Dedifferentiated amniotic fluid mesenchymal stem cell (primary cell): ENCODE data around the gene FRMD3.
A peak's percentile ranks its signal among the peaks of the same experiment; 100 is the strongest.
"Not testable (repeated sequence)": the region's sequence is repeated elsewhere in the genome, so short reads cannot be mapped to it uniquely, and the experiment has no call there.

ENCODE experiments used
- DNase-seq: peaks from one replicate; pipeline ENCODE4 v3.0.0-alpha.2; 2016; ENCODE audit errors: extremely low spot score

FRMD3 gene

DNA sequence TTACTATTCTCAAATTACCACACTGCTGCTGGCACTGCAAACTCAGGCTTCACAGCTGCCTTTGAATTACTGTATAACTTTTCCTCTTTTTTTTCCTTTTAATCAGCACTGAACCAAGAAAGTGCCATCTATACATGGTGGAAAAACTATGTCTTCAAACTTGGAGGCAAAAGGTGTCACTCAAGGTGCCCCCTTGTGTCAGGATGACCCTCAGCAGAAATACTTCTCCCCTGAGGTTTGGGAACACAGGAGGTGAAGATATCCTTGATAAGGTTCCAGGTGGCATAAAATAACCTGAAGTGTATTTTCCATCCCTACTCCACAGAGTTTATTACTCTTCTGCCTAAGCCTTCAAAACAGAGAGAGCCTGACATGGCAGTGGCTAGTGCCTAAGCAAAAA lies 14.5 kb downstream of the FRMD3 start:
- no peak for DNase-seq

DNA sequence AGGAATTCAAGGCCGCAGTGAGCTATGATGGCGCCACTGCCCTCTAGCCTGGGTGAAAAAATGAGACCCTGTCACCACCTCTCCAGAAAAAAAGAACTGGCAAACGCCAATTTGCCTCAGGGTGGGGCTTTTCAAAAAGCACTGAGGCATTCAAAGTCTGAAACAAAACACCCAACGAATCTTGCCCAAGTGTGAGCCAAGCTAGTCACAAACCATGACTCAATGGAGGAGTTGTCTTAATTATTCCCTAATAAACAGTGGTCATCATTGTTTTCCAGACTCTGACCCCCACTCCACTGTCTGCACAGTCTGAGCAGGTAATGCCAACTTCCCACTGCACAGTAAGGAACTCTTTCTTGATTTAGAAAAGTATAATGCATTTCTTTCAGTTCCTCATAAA lies 16.8 kb downstream of the FRMD3 start:
- no peak for DNase-seq

DNA sequence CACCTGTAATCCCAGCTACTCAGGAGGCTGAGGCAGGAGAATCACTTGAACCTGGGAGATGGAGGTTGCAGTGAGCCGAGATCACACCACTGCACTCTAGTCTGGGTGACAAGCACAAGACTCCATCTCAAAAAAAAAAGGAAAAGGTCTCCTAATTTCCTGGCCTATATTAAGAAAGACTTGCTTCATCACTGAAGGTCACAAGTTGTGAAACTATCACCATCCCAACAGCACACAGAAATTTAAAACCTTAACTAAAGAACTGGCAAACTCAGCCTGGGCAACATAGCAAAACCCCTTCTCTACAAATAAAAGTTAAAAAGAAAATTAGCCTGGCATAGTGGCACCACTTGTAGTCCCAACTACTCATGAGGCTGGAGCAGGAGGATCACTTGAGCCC lies 17.2 kb downstream of the FRMD3 start:
- DNase-seq: no peak

DNA sequence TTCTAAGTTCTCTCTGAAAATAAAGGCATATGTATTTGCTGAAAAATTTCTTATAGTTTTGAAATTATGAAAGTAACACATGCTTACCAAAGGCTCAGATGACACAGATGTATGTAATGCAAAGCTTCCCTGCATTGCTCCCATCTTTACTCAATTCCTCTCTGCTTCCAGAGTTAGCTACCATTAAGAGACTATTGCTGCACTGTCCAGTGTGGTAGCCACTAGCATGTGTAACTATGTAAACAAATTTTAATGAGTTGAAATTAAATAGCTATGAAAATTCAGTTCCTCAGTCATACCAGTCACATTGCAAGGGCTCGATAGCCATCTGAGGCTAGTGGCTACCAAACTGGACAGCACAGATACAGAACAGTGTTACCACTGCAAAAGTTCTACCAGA lies 17.9 kb downstream of the FRMD3 start:
- no peak for DNase-seq

DNA sequence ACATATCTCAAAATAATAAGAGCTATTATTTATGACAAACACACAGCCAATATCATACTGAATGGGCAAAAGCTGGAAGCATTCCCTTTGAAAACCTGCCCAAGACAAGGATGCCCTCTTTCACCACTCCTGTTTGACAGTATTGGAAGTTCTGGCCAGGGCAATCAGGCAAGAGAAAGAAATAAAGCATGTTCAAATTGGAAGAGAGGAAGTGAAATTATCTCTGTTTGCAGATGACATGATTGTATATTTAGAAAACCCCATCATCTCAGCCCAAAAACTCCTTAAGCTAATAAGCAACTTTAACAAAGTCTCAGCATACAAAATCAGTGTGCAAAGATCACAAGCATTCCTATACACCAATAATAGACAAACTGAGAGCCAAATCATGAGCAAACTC lies 20.2 kb downstream of the FRMD3 start:
- not testable (repeated sequence) for DNase-seq

DNA sequence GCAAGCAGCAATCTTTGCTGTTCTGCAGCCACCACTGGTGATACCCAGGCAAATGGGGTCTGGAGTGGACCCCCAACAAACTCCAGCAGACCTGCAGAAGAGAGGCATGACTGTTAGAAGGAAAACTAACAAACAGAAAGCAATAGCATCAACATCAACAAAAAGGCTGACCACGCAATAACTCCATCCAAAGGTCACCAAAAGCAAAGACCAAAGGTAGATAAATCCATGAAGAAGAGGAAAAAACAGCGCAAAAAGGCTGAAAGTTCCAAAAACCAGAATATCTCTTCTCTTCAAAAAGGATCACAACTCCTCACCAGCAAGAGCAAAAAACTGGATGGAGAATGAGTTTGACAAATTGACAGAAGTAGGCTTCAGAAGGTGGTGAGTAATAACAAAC lies 23.4 kb downstream of the FRMD3 start:
- no peak for DNase-seq

DNA sequence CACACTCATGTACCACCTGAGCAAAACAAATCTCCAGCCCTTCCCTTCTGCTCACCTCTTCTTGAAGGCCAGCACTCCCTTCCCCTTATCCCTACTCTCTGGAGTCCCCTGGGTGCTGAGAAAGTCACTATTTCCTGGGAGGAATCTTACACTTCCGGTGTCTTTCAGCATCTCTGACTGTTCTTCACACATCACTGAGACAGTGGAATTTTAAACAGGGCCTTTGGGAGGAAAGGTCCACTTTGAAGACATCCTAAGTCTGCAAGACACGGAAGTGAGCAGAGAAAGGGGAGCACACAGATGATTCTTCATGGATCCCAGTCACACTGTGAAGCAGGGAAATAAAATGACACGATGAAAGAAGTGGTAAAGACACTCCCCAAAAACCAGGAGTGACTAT lies 25.6 kb downstream of the FRMD3 start:
- DNase-seq: no peak

DNA sequence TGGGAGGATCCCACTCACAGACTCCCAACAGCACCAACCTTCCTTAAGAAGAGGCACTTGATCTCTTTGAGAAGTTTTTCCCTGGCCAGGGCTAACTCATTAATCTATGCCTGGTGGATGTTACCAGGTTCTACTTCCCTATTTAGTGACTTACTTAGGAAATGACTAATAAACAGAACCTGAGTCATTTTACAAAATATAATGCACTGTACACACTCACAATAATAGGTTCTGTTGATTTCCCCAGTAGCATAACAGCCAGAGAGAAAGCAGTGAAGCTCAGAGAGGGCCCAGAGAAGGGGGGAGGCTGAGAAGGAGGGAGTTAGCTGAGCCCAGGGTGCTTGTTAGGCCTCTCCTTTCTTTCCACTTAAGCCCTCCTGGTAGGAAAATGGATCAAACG lies 27.1 kb downstream of the FRMD3 start:
- no peak for DNase-seq

DNA sequence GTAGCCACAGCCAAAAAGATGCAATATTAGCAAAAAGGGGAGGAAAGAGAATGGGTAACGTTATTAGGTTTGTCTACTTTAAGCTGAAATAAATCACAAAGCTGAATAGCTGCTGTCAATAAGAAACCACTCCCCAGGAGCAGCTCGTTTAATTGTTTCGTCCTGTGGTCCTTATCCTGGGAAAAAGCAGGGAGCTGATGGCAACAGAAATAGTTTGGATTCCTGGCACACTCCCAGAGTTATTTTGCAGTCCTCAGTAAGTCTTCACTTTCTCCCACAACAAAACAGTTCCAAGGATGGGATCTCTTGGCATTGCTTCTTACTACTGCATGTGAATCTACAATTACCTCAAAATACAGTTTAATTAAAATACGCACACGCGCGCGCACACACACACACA lies 28.8 kb downstream of the FRMD3 start:
- peak; percentile 52 for DNase-seq

DNA sequence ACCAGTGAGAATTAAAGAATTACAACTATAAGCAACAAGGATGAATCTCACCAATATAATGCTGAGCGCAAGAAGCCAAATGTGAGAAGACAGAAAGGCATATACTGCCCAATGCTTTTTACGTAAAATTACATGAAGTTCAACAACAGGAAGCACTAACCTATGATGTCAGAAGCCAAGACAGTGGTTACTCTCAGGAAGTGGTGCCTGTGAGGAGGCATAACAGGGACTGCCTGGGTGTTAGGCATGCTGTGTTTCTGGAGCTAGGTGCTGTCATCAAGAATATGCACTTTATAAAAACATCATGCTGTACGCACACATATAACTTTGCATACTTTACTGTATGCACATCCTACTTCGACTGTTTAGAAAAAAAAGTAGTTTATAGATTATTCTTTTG lies 30.1 kb downstream of the FRMD3 start:
- DNase-seq: no peak

DNA sequence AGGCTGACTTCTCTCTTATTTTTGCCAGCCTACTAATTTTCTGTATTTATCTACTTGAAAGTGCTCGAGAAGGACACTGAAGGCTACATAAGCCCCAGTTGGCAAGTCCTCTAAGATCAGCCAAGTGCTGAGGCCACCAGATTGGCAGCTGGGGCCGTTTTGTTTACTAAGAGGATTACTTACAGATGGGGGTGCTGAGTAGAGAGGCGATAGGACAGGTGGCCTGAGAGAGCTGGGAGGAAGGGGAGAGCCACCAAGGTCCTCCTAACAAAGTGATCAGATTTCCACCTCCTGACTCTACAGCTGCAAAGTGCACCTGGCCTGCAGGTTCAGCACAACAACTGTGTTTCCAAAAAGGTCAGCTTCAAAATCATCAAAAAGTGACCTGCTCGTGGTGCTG lies 32.9 kb downstream of the FRMD3 start:
- no peak for DNase-seq

DNA sequence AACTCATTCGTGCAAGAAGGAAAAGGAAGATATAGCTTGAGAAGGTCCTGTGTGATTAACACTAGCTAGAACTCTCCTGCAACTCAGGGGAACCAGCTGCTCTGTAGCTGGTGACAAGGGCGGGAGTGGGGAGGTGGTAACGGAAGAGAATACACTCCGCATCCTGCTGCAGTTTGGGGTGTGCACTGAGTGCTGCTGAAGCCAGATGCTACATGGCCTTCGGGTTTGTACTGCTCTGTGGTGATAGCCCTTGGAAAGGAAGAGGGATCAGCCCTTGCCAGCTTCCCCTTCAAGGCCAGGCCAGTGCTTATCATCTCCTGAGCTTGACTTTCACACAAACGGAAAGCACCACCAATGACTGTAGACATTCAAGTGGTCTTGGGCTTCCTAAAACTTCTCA lies 34.3 kb downstream of the FRMD3 start:
- no peak for DNase-seq

DNA sequence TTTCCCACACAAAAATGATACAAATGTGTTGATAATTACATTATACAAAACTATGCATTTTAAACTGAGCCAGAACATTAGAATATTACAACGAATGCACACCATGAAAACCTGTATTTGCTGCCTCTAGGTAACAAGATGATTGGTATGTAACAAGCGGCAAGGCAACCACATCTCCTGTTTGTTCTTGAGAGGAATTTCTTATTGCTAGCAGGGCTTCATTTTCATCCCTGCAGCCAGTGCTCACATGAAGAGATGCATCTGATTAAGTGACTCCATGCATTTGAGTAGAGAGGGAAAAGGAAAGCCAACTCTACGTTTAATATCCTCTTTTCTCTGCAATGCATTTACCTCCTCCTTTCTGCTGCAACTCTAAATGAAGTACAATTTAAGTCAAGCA lies 36.6 kb downstream of the FRMD3 start:
- DNase-seq: no peak

DNA sequence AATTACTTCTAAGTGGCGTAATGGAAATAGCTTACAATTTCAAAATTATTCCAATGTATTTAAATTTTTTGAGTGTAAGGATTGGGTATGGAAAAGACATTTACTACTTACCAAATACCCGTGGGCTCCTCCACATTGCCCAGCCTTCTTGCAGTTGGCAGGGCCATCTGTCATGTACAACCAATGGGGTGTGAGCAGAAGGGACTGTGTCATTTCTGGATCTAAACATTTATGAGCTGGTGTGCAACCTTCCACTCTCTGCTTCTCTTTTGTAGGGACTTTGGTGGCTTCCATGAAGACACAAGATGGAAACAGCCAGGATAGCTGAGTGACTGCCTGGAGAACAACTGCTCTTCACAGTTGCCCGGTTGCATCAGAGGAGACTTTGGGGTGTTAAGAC lies 40.8 kb downstream of the FRMD3 start:
- no peak for DNase-seq

DNA sequence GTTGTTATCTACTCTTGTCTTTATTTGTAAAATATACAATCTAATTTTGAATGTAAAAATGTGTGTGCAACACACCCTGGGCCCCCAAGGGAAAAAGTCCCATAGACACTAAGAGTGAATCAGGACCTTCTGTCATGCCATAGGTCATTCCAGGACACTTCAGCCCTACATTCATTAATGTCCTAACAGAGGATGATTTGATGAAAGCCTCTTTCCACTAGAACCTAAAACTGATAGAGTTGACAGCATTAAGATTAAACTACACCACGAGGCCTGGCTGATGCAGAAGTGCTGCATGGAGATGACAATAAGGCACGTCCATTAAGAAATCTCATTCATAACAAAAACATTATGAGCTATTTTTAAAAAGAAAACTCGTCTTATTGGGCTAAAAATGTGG lies 46.2 kb downstream of the FRMD3 start:
- no peak for DNase-seq

DNA sequence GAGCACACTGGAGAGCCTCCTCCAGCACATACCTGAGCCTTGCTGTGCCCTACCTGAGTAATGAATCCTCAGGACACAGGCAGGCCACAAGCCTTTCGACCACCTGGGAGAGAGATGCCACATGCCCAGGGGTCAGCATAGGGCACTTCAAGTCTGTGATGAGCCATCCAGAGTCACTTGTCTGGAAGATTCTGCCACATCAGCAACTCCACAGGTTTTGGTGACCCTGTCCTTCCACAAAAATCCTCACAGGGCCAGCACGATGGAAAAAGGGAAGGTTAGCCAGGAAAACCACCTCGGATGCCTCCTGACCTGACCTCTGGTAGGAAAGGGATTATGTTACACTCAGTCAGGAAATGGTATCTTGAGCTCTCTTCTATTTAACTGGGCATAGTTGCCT lies 46.8 kb downstream of the FRMD3 start:
- DNase-seq: no peak

DNA sequence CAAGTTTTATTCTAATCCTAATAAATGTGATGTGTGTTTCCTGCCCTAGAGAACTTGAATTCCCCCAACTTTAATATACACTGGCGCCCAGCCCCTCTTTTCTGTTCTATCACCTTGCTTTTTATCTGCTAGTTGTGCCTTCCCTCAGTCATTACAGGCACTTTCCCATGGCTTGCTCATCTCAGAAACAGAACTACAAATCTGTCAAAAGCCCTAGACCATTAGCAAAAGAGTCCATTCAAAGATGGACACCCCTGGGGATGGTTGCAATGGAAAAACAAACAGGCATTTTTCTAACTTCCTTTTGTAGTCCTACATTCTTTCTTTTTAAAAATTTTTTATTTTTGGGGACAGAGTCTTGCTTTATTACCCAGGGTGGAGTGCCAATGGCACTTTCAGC lies 48.2 kb downstream of the FRMD3 start:
- DNase-seq: no peak

DNA sequence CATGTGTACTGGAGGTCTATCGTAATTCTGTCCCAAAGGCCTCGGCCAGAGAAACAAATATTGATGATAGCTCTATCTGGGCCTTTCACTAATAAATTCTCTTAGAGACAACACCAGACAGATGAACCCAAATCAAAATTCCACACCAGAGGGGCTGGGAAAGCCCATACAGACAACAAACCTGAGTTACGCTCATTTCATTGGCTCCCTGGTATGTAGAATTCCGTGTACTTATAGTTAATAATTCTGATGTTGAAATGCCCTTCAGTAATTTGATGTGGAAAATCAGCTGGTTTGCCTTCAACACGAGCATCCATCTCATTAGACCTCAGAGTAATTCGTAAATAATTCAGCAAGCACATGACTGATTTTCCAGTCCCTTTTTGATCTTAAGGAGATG lies 53.2 kb downstream of the FRMD3 start:
- no peak for DNase-seq

DNA sequence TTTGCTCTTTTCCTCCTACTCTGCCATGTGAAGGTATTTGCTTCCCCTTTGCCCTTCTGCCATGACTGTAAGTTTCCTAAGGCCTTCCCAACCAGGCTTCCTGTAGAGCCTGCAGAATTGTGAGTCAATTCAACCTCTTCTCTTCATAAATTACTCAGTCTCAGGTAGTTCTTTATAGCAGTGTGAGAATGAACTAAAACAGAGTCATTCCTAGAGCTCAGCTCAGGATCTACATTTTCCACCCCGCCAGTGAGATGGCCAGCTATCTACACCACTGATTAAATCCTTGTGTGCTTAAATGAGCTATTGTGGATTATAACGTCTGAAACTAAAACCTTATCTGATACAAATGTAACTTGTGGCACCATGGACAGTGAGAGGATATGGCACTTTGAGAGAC lies 55.0 kb downstream of the FRMD3 start:
- no peak for DNase-seq

DNA sequence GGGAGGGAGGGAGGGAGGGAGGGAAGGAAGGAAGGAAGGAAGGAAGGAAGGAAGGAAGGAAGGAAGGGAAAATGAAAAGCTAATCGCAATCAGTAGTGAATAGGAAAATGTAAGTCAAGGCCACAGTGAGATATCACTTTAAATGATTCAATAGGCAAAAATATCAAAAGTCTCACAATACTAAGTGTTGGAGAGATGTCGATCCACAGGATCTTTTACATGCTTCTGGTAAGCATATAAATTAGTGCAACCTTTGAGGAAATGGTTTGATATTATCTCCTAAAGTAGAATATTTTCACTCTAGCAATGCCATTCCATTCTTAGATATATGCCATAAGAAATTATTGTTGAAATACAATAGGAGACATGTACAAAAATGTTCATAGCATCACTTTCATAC lies 58.4 kb downstream of the FRMD3 start:
- no peak for DNase-seq

DNA sequence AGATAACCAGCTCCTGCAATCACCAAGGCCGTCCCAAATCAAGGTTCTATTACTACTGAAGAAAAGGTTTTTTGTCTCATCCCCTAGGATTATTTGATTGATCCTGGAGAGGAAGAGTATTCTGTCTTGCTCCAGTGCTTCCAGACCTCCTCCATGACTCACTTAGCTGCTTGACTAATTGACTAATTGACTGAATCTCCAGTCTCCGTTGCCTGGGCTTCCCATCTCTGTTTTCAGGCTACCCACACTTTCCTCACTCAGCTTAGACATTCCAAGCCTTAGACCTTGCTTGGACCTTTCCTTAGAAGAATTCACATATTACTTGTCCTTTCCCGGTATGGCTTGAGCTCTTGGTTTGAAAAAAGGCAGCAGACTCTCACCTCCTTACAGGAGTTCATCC lies 60.6 kb downstream of the FRMD3 start:
- no peak for DNase-seq

DNA sequence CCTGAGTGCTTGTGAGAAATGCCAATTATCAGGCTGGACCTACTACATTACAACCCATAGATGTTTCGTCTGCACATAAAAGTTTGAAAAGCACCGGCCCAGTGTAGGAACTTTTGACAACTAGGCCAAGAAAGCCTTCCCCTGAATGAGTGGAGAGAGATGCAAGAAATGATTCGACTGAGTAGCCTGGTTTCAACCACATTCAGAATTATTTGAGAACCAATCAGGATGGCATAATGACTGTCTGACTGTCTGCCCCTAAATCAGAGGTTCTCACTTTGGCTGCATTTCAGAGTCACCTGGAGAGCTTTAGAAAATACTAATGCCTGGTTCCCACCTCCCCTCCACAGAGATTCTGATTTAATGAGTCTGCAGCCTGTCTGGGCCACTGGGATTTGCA lies 61.1 kb downstream of the FRMD3 start:
- DNase-seq: no peak

DNA sequence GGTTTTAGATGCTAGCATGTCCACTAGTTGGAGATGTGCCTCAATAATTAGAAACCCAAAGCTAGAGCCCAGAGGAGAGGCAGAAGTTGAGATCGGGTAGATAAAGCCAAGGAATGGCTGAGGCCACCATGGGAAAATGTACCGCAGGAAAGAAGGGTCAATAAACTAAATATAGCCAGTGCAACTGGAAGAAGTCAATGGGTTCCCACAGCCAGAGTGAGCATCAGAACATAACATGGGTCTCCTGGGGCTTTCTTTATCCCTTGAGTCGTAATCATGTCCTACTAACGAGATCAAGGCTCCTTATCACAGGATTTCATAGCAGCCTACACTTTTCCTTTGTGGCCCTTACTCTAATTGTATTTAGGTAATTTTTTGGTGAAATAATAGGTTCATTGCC lies 61.7 kb downstream of the FRMD3 start:
- DNase-seq: no peak

DNA sequence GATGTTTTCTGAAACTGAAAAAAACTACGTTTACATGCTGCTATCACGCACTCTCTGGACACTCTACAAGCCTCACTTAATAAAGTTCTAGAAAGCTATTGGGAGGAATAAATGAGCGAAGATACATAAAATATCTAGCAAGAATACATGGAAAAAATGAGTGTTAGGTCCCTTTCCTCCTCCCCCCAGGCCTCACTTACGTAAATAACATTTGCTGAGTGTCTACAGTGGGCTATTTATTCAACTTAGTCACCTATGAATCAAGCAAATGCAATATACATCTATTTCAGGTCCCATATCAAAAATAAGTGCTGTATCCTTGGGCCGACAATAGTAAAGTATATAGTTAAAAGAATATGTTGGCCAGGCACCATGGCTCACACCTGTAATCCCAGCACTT lies 62.5 kb downstream of the FRMD3 start:
- DNase-seq: no peak

DNA sequence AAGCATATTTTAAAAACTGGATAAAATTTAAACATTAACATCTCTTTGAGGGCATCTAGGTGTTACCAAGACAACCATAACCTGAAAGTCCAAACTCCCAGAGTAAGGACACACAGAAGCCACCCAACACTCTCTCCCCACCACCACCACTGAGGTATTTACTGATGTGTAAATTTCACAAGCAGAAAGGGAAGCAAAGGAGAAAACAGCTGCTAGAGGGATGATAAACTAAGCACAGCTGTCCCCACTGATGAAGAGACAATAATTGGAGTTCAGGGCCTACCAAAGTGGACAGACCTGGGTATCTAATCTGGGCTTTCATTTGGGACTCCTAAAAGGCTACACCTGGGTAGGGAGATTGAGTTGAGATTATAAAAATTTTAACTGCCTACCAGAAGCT lies 63.6 kb downstream of the FRMD3 start:
- DNase-seq: no peak
